RKO (cell line): ENCODE results near the gene IL36RN.

Experiments
- DNase-seq: peaks from one replicate; pipeline ENCODE4 v3.0.0-alpha.2; 2016; ENCODE audit warnings: low spot score

Gene IL36RN

DNA sequence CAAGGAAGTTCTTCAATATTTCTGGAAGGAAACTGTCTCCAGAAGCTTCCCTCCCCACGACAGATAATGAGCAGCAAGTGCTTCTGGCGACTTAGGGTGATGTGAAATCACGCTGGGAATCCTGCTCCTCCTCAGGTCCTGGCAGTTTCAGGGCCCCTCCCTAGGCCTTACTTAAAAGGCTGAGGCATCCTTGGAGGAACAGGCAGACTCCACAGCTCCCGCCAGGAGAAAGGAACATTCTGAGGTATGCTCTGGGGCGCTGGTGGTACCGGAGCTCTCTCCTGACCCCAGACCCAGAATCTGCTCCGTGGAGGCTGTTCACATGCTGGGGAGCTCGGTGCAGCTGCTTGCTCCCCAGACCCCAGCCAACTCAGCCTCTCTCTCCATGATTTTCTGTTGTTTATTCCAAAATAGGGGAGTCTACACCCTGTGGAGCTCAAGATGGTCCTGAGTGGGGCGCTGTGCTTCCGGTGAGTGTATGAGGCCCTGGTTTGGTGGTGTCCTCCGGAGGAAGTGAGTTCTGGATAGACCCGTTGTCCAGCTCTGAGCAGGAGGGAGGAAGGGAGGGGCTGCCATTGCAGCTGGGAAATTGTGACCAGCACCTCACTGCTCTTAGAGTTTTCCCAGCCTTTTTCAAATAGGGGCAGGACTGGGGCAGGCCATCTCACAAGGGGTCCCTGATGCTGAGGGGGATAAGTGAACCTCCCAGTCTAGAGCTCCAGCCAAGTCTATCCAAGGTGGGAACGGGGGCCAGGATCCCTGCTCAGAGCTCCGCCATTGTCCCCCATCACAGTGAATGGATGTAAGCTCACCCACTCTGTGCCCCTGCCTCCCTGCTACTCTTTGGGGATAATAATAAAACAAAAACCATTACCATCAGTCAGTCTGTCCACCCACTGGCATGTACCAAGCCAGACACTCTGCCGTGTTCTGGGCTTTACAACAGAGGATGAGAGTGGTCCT is at the start of gene IL36RN:
TSS of gene IL36RN (plus strand) at position 201 of the 963 bp plus-strand sequence. CDS start at position 442, 241 bp downstream.
- DNase-seq: no peak

DNA sequence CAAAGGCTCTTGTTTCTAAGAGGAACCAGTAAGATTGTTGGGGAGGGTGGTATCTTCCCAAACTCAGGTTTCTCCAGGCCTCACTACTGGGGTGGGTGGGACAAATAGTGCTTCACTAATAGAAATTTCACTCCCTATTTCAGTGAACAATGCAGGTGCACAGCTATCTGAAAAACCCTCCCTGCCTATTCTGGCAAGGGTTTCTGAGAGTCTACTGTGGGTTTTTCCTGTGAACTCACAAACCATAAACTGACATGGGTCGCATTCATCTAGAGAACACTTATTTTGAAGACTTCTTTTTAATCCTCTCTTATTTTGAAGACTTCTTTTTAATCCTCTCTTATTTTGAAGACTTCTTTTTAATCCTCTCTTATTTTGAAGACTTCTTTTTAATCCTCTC is 49.4 kb upstream of the IL36RN start:
- DNase-seq: no peak

DNA sequence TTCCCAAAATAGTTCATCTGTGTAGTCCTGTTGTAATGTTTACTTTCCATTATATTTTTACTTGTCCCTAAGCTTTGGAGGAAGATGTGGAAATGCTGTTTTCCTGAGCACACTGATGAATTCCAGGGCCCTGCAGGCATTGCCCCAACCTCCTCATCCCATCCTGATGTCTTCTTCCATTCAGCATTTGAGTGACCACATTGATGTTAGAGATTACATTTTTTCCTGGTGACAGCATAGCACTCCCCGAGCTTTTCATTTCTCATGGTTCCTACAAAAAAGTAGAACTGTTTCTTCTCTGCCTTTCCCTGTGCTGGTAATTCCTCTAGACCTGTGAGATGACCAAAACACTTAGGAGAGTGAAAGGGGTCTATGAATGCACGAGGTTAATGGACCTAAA is 48.9 kb upstream of the IL36RN start:
- DNase-seq: no peak

DNA sequence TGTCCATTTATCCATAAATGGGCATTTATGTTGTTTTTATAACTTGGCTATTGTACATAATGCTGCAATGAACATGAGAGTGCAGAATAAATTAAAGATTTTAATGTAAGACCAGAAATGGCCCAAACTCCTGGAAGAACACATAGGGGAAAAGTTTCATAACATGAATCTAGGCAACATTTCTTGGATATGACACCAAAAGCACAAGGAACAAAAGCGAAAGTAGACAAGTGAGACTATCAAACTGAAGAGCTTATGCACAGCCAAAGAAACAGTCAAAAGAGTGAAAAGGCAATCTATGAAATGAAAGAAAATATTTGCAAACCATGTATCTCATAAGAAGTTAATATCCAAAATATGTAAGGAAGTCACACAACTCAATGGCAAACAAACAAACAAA is 47.9 kb upstream of the IL36RN start:
- no peak for DNase-seq

DNA sequence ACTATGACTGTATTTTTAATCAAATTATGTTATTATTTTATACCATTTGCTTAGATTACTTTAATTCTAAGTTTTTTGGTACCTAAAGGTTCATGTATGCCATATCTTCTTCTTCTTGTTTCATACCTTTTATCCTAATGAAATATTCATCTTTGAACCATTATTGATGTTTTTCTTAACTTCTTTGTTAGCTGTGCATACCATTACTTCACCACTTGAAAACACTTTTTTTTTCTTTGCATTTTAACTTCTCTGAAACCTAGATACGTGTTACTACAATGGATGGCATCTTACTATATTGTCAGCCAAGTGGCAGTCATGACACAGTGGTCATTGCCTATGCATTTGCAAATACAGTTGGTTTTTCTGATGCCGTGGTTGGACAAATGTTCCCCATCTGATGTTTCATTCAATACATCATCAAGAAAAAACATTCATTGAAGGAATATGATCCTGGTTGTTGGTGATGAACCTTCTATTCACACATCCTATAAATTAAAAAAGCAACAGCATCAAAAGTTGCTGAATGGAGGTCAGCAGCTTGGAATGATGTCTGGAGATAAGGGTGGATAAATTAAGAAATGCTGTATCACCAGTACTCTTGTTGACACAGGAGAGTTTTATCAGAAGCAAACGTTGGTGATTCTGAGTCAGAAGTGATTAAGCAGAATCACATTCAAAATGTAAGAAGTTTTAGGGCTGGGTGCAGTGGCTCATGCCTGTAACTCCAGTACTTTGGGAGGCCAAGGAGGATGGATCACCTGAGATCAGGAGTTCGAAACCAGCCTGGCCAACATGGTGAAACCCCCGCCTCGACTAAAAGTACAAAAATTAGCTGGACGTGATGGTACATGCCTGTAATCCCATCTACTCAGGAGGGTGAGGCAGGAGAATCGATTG is 46.3 kb upstream of the IL36RN start:
- peak; percentile 30 for DNase-seq

DNA sequence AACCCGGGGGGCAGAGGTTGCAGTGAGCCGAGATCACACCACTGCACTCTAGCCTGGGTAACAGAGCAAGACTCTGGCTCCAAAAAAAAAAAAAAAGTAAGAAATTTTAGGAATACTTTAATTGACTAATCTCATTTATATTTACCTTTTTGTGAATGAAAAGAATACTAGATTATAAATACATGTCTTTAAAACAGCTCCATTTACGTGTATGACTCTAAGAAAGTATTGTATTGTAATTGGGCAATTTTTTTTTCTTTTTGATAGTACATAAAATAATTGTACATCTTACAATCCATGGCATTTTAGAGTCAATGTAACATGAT is 45.7 kb upstream of the IL36RN start:
- DNase-seq: no peak

DNA sequence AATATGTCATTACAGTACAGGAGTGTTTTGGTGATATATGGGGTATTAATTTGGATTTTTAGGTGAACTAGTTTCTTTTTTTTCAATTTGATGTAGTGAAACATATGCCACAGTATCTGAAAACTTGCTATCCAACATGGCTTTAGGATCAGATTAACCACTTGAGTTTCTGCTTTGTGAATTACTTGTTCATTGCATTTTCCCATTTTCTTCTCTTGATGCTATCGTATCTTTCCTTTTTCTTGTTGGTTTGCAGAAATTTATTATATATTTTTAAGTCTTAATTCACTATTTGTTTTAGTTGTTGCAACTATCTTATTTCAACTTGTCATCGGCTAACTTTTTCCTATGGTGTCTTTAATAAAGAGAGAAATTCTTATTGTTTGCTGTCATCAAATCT is 44.9 kb upstream of the IL36RN start:
- no peak for DNase-seq

DNA sequence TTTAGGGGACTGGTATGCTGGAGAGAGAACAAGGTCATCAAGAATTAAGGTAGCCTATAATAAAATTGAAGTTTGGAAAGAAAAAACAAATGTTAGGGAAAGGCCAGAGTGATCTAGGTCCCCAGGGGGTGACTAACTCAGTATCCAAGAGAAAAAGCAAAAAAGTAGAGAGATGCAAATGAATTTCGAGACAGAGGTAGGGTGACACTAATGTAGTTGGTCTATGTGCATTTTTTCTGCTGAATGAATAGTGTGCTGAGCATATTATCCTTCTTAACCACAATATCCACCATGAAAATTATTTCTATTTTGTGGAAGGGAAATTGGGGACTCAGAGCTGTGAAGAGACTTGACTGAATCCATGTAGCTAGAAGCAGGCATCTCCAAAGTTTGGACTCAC is 44.0 kb upstream of the IL36RN start:
- DNase-seq: no peak

DNA sequence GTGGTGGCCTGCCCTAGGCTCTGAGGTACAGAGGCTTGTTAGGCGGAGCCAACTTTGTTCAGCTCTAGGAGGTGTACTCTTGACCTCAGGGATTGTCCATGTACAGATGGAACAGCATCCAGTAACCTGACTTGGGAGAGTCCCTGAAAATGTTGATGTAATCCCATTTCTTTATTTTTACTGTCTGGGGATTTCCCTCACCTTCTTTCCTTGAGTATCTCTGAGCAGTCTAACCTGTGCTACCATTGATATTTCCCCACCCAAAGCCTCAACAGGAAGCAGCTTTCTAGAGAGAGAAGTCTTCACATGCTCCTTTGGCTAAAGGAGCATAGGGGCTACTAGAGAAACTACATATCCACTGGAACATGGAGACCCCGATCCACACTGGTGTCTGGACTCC is 43.3 kb upstream of the IL36RN start:
- no peak for DNase-seq

DNA sequence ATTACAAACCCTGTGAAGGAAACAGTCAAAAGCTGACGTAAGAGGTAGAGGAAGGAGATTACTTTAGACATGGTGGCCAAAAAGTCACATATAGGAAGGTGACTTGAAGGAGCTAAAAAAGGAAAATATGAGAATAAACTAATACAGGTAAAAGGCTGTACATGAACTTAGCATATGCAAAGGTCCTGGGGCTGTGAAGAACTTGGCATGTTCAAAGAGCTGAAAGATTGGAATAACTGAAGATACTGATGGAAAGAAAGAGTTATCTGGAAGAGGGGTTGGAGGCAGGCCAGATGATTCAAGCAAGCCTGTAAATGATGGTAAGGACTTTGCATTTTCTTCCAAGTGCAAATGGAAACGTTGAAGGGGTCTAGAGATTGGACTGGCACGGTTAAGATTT is 40.5 kb upstream of the IL36RN start:
- DNase-seq: no peak

DNA sequence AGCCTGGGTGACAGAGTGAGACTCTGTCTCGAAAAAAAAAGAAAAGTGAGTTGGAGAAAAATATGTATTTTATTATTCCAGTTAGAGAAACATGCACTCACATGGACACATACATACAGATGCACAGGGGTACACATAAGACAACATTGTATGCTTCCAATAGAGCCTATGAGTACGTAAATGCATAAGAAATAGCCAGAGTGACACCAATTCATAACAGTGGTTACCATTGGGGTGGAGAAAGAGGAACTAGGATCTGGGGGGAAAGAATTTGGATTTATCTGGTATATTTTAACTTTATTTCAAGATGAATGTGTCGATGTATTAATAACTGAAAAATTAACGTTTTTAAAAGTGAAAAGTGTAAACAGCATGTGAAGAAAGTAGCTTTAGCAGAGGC is 37.7 kb upstream of the IL36RN start:
- DNase-seq: no peak

DNA sequence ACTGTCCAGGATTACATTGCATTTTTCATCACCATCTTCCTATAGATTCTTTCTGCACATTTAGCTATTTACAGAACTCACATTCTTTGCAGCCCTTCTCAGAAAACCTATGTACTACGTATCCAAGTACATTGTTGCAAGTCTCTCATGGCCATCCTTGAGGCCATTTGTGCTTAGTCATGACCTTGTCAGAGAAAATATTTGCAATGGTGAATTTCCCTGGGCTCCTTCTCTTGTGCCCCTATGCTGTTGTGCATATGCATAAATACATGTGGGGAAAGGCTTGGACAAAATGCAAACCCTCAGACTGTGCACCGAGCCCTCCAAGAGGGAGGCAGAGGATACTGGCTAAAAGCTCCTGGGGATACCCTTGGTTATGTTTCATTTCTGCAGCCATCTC is 34.2 kb upstream of the IL36RN start:
- DNase-seq: no peak

DNA sequence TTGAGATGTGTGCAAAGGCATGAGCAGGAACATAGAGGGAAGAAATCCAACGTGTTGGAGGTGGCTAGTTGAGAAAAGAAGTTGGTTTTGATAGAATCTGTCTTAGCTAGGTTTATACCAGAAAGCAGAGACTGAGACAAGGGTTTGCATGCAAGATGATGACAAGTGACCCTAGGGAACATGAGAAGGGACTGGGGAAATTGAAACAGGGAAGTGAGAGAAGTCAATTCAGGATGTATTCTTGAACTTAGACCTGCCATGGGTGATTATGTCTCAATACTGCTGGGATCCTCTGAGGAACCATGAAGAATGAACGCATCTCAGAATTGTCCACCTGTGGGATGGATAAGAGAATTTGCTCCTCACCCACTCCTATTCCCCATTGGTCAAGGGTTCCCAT is 33.3 kb upstream of the IL36RN start:
- DNase-seq: no peak

DNA sequence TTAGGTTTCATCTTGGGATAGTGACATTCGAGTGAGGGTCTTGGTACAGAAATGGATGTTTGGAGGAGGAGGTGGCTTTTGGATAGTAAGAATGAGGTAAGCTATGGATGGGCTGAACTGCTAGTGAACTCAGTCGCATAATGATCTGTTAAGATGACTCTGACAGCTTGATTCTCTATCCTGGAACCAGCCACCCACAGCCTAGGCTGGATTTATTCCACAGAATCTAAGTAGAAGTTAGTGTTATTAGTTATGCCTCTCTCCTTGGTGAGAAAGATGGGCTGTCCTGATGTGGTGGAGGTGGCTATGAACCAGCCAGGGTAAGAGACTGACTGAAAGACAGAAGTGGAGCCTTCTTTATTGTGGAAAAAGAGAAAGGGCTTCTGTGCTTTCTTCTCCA is 31.3 kb upstream of the IL36RN start:
- no peak for DNase-seq

DNA sequence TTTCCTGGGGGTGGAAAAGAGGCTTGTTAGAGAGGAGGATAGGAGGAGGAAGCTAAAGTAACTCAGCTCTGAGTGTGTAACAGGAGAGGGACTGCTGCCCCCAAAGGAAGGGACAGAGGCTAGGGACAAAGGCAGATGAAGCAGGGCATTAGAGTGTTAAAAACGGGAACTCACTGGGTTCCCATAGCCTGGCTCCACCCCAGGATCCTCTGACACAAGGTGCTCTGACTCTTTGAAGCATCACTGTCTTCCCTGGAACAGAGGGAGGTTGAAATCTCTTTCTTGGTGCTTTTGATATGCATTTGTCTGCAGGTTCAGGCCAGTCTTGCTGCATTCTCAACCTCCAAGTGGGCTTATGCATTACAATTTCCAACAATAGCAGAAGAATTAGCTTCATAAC is 30.9 kb upstream of the IL36RN start:
- no peak for DNase-seq

DNA sequence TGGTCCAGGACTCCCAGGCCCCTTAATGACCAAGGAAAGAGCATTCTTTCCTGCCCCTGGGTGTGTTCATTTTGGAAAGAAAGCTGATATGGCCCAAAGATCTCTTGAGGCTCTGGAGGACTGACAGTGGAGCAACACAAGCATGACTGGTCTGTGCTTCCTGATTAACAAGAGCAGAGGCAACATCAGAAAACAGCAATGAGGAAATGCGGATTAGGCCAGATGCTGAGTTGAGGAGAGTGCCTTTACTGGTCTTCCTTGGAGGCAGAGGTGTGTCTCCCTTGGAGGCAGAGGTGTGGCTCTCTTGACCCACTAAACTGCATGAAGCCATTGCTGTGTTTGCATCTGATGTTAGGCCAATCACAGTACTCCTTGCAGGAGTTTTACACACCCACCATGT is 26.3 kb upstream of the IL36RN start:
- DNase-seq: no peak

DNA sequence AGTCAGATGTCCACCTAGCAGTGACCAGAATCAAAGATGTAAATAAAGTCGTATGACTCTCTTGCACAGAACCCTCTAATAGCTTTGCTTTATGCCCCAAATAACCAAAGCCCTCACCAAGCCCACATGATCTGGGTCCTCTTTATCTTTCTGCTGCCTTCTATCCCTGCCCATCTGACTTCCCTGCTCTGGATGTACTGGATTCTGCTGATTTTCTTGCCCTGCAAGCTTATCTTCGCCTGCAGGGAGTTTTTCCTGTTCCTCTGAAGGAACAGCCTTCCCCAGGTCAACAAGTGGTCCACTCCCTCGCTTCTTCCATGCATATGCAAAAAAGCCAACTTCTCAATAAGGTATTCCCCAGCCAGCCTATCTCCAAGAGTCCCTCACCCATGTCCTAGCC is 25.0 kb upstream of the IL36RN start:
- no peak for DNase-seq

DNA sequence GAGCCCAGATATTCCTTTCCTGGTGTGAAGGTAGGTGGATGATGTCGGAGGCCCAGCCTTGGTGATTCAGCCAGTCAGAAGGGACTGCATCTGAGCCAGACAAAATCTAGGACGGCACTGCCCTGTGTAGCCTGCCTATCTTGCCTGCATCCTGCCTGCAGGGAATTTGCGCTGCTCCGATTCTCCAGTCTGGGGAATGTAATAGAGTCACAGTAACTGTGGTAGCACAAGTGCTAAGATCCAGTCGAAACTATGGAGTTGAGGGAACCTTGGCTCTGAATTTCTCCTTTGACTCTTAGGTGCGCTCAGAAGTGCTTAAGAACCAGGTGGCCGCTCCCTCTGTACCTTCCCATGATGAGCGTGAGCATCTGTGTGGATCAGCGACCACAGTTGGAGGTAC is 22.2 kb upstream of the IL36RN start:
- DNase-seq: no peak

DNA sequence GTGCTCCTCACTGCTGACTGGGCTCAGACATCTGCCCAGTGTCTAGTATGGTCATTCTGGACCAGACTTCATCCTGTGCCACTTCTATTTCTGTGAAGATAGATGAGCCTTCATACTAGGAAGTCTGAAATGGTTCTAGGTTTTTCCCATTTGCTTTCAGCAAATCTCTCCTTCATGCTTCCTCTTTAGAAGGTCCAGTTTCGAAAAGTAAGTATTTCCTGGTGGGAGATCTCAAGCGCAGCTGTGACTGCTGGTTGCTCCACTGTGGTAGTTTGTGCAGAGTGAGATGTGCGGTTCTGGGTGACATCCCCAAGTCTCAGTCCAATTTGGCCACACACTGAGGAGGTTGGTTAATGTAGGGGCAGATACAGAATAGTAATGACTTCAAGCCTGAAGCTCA is 20.7 kb upstream of the IL36RN start:
- no peak for DNase-seq

DNA sequence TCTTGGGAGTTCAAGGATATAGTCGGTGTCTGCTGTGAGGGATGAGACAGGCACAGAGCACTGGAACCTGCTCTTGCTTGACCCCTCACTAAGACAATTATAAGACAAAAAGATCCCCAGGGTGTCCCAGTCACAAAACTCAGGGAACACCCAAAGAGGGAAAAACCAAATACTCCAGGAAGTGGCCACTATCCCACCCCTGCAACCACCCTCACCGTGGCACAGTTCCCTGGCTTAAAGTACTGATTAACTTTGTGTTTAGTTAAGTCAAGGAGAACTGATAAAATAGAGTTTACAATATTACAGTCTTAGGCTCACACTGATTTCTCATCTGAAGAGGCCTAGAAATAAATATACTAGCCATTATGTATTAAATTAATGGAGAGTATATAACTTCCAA is 19.8 kb upstream of the IL36RN start:
- no peak for DNase-seq

DNA sequence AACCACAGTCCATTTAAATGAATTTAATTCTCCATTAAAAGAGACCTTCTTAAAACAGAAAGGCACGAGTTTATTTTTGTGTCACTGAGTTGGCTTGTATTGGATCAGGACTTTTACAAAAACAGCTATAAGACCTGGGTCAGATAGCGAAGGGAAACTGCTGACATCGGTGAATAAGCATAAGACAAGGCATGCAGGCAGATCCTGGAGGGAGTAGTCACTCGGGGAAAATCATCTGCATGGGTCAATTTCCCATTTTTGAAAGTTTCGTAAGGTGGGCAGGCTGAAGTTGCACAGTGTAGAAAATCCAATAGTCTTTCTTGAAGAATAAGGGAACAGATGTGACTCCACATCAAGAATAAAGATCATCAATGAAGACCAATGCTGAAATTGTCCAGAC is 19.3 kb upstream of the IL36RN start:
- DNase-seq: no peak

DNA sequence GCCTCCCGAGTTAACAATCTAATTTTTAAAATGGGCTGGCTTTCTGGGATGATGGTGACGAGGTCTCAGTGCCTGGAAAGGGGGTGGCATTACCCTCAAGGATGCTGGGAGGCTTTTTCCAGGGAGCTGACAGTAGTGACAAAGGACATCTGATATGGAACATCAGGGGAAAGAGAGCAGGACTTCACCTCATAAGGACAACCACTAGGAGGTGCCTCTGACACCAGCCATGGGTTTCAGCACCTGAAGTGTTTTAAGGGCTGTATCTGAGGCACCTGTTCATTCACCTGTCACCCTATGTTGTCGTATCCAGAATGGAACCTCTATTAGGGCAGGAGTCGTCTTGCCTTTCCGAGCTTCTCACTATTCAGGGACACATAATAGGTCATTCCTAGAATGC is 17.1 kb upstream of the IL36RN start:
- DNase-seq: no peak

DNA sequence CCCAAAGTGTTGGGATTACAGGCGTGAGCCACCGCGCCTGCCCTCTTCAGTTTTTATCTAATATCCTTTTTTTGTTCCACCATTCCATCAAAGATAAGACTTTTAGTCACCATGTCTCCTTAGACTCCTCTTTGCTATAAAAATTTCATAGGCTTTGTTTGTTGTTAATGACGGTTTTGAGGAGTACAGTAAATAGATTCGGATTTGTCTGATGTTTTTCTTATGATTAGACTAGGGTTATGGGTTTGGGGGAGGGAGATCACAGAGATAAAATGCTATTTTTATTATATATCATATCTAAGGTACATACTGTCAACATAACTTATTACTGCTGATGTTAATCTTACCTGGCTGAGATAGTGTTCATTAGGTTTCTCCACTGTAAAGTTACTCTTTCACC is 12.5 kb upstream of the IL36RN start:
- DNase-seq: no peak
